Measurements from ENCODE around the gene PRPF6.

The PRPF6 gene

DNA sequence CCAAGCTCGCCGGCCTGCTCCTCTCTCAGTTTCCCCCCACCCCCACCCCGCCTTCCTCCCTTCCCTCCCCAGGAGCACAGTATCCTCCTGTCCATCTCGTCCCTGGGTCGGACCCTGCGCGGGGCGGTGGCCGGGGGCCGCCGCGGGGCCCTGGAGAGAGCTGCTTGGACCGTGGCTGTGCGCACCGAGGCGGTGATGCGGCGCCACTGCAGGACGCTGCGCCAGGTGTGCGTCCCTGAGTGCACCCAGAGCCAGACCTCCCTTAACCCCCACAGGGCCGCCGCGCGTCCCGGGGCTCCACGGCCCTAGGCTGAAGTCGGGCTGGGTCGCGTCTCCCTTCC is 57.3 kb downstream of the PRPF6 start:
- DNase-seq, result no peak

DNA sequence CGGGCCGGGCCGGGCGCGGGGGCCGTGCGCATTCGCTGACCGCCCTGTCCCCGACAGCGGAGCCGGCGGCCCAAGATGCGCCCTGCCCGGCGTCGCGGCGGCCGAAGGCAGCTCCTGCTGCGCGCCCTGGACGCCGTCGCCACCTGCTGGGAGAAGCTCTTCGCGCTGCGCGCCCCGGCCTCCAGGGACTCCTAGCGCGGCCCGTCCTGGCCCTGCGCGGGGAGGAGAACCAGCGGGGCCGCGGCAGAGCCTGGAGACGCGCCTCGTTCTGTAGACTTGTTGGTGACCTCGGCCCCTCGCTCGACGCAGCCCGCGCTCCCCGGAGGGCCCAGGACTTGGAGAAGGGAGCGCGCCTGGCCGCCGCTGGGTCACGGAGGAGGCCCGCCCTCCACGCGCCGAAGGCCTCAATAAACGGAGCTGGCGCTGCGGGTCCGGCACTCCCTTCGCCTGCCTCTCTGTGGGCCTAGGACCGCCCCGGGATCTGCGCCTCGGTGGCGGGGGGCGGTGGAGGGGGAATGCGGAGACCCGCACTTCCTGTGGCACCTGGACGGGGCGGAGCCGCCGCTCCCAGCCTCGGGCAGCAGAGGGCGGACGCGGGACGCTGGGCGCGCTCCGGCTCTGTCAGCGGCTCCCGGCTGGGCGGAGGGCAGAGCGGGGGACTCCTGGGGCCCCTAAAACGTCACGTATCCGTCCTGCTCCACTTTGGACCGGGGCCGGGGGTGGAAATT is 57.8 kb downstream of the PRPF6 start:
- peak; percentile 85 for DNase-seq

DNA sequence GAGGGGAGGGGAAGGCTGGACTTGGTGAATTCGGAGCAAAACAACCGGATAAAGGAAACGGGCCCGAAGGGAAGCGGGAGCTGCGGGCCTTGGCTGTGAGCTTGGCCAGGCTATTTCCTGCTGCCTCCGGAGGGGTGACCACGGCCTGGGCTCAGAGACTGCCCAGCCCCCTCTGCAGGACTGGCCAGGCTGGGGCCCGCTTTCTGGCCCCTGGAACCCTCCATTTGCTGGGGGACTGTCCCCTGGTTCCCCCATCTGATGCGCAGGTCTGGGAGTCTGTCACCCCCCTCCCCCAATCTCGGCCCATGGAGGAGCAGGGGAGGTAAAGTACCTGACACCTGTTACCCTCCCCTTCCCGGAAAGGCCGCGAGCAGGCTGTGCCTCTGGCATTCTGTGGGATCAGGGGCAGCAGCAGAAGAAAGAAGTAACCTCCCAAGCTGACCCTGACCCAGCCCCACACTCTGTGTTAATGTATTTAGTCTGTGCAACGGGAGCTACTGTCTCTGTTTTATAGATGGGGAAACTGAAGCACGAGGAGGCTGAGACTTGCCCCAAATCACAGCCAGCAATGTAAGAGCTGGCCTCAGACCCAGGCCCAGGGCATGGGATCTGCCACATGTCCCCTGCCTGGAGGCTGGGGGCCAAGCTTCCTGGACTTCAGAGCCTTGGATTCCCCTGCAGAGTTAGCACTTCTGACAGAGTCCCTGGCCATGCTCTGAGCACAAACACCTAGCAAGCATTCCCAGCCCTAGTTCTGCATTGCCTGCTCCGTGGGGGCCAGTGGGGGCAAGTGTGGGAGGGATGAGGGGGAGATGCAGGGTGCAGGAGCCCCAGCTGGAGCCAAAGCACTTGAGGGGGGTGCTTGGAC is 58.6 kb downstream of the PRPF6 start:
- no peak for DNase-seq

DNA sequence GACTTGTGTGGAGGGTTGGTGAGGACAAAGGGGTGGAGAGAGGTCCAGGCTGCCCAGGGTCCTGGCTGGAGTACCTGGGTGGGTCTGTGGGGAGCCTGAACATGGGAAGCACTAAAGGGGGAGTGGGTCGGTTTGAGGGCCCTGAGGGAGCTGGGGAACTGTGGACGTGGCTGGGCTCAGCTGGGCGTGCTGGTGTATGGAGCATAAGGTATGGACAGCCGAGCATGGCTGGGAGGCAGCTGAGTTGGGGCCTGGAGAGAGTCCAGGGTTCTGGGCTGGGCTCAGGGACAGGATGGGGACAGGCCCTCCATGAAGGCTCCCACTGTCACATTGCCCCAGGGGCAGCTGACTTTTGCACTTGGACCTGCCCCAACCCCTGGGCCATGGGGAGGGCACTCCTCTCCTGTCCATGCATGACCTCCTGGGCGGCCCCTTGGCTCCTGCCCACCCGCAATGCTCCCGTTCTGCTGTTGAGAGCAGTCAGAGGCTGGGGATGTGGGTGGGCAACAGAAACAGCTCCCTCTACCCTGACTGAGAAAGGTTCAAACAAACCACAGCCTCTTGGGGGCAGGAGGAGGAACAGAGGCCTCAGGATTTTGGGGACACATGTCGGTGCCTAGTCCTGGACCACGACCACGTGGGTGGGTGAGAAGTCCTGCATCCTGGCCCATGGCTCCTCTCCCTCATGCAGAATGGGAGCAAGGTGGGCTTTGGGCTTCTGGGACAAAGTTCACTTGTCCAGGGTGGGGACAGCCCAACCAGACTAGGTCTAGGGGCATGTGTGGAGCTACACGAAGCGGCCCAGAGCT is 59.5 kb downstream of the PRPF6 start:
- DNase-seq, result no peak

DNA sequence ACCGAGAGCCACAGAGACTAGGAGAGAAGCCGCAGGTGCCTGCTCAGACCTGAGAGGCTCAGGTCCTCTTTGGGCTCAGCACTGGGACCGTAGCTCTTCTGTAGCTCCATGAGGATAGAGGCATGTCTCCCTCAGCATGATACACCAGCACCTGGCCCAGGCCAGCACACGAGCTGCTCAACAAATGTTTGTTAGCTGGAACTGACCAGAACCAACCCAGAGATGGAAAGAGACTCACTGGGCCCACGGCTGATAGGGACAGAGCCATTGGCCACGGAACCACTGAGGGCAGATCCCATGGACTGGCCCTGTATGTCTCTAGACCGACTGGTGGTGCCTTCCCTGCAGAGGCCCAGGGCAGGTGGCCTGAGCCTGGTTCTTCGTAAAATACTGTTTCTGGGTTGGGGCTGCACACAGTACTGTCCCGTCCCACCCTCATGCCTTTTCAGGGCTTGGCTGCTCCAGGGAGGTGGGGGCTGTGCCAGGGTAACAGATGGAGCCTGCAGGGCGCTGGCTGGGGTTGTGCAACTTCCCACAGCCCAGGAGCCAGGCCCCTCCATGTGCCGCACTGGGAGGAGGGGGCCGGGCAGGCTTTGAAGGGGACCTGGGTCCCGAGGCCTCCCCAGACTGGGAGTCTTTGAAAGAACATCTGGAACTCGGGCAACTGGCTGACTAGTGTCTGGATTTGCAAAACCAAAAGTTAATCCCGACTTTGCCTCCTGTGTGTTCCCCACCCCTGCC is 60.3 kb downstream of the PRPF6 start:
- DNase-seq, result no peak

DNA sequence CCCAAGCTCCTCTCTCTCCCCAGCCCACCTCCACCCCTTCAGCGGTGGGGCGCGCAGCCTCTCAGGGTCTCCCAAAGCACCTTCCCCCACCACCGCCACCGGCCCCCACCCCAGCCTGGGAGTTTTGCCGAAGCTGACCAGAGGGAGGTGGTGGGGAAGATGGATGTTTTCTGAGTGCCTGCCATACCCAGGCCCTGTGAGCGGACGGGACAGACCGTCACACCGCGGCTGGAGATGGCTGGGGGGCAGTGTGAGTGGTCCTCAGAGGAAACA is 60.8 kb downstream of the PRPF6 start:
- DNase-seq, result no peak

DNA sequence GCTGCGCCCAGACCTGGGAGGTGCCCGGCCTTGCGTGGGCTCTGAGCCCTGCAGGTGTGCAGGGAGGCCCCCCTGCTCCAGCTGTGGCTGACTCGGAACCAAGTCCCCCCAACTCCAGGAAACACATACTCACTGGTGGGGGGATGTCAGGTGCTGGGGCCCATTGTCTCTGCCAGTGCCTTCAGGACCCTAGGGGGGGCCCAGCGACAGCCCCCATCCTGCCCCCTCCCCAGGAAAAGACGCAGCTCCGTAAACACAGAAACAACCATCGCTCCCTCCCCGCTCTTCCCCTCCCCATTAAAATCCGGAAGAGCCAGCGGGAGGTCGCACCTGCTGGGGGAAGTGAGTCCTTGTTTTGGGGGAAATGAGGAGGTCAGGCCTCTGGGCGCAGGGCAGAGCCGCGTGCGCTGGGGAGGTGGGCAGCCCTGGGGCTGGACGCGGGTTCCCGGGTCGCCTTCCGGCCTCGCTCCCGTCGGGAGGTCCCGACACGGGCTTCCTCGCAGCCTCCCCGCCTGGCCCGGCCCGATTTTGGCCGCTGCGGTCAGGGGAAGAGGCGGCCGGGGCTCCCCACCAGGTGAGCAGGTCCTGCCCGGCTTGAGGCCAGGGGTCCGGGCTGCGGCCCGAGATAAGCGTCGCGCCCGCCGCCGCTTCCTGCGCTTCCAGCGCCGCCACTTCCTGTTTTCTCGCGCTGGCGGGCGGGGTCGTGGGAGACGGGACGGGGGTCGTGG is 61.3 kb downstream of the PRPF6 start:
- DNase-seq, result no peak

DNA sequence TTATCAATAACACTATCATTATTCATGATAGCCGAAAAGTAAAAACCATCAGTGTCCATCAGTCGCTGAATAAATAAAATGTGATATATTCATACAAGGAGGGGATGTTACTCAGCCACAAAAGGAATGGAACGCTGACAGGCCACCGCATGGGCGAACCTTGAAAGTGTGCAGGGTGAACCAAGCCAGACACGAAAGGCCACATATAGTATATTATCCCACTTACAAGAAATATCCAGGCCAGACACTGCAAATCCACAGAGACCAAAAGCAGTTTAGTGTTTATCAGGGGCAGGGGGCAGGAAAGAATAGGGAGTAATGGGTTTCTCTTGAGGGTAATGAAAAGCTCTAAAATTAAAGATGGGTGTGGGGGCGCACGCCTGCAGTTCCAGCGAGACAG is 62.8 kb downstream of the PRPF6 start:
- DNase-seq, result no peak

DNA sequence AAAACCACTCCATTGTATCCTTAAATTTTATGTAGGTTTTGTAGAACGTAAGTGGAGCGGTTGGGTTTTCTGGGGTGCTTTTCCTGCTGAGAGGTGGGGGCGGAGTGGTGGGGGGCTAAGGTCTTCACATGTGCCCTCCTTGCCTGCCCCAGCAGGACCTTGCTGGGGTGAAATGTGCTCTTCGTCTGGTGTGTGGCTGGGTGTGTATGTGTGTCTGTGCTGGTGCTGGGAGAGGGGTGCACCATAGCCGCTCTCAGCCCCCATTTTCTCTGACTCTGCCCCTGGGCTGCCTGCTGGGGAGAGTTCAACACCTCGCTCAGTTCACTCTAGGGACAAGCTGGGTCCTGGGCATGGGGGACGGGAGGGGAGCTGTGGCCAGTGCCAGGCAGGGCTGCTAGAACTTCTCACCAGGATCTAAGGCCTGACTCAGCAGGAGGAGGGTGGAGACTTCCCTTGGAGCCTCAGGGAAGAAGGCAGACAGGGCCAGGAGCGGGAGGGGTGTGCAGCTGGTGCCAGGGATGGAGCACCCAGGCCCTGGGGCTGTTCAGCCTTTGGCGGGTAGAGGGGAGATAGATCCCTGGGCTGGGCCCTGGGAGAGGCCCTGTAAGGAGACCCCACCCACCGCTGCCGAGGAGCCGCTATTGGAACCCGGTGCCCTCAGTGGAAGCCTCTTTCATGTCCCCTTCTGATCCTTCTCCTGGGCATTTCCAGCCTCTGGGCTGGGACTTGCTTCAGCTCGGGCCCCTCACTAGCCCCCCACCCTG is 63.7 kb downstream of the PRPF6 start:
- DNase-seq, result no peak

DNA sequence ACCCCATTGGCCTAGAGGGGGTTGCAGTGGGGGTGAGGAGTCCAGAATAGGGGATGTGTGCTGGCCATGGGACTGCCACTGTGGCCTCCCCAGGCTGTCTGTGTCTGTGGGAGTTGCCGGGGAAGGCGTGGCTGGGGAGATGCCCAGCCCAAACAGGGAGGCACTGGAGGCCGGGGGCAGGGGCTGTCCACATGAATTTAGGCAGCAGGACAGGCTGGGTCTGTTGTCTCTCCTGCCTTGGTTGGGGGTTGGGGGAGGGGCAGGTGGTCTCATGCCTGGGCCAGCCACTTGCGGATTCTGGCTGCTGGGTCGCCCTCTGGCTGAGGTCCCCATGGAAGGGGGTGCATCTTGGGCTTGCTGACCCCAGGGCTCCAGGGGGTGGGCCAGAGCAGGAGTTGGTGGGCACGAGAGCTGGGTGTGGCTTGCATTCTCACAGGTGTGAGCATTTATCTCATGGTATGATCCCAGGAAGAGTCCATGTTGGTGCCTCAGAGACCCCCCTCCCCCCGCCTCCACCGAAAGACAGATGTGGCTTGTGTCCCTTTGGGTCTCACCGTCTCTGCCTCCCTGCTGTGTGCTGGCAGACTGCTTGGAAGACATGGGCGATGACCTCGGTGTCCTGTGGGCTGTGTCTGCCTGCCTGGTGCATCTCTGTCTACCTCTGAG is 64.5 kb downstream of the PRPF6 start:
- DNase-seq, result no peak

DNA sequence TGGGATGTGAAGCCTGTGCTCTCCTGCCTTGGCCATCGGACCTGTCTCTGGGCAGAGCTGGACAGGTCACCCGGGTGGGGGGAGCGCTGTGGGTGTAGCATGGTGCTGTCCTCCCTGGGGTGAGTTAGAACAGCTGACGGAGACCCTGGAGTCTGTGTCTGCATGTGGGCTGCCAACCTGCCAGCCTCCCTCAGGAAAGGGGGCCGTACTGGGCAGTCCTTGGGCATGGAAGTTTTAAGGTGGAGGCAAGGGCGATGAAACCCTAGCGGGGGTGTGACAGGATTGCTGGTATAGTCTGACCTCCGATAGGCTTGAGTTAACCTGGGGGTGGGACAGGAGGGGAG is 66.1 kb downstream of the PRPF6 start:
- DNase-seq, result no peak

DNA sequence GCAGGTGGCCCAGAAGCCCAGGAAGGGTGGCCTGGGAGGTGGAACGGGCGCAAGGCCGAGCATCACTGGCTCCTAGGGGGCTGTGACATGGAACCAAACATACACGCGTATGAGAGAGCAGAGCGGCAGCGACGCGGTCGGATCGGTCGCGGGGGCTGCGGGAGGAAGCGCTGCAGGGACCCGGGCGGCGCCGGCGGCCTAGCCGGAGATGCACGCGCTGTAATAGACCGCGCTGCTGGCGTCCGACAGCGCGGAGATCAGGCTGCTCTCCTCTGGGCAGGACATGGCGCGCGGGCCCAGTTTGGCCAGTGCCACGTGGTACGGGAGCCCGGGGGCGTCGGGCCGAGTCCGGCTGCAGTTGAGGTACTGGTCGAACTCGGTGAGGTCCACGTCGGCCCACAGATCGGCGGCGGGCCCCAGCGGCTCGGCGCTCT is 67.1 kb downstream of the PRPF6 start:
- DNase-seq, result no peak

DNA sequence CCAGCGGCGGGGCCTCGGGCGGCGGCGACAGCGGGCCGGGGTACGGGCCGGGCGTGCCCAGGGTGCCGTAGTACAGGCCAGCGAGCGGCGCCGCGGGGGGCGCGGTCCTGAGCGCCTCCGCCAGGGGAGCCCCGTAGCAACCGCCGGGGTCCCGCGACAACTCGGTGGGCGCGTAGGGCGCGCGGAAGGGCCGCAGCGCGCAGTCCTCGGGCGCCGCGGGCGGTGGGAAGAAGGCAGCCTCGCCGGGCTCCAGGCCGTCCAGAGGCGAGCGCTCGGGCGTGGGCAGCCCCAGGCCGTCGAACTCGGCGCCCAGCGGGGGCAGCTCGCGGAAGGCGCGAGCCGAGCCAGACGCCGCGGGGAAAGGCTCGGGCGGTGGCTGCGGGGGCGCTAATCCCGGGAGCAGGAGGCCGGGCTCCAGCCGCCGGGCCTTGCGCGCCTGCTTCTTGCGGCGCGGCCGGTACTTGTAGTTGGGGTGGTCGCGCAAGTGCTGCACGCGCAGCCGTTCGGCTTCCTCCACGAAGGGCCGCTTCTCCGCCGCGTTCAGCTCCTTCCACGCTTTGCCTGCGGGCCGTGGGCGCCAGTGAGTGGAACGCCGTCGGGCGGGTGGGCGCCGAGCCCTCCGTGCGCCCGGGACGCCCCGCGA is 67.6 kb downstream of the PRPF6 start:
- DNase-seq, result no peak

DNA sequence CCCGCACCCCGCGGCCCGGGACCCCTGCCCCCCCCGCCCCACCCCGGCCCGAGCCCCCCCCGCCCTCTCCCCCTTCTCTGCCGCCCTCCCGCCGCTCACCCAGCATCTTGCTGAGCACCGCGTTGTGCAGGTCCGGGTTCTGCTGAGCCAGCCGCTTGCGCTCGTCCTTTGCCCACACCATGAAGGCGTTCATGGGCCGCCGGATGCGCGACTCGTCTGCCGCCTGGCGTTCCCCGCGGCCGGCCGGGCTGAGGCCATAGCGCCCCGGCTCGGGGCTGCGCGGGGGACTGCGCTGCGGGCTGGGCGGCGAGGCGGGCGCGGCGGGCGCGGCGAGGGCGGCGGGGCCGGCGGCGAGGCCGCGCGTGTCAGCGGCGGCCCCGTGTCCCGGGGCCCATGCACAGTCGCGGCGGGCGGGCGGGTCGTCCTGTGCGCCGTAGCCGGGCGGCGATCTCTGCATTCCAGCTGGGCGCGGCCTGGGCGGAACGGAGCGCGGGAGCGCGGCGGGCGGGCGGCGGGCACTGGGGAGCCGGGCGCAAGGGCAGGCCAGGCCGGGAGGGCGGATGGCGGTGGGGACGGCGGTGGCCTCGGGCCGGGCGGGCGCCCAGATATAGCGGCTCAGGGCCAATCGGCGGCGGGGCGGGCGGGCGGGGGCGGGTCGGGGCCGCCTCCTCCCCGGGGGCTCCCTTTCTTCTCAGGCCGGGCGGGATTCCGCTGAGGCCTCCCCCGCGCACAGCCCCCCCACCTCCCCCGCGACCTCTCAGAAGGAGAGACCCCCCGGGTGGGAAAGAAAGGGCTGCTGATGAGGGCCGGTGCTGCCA is 68.3 kb downstream of the PRPF6 start, which contains the start of gene SOX18:
Gene SOX18 (minus strand): TSS at position 580 of the 818 bp plus-strand sequence. CDS start 123 bp downstream, at position 457.
- DNase-seq, result no peak

DNA sequence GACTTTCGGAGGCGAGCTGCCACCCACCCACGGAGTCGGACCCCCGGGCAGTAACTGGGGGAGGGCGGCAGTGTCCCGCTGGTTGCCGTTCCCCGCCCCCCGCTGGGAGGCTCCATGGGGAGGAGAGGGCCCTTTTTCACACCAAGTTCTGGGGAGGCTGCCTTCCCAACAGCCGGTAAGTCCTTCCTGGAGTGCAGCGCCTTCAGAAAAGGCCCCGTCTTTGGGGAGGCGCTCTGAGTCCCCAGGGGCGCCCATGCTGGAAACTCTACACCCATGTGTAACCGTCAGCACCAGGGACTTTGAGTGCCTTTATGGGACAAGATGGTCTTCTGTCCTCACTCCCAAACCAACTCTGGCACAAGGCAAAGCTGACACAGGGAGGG is 68.9 kb downstream of the PRPF6 start:
- no peak for DNase-seq

DNA sequence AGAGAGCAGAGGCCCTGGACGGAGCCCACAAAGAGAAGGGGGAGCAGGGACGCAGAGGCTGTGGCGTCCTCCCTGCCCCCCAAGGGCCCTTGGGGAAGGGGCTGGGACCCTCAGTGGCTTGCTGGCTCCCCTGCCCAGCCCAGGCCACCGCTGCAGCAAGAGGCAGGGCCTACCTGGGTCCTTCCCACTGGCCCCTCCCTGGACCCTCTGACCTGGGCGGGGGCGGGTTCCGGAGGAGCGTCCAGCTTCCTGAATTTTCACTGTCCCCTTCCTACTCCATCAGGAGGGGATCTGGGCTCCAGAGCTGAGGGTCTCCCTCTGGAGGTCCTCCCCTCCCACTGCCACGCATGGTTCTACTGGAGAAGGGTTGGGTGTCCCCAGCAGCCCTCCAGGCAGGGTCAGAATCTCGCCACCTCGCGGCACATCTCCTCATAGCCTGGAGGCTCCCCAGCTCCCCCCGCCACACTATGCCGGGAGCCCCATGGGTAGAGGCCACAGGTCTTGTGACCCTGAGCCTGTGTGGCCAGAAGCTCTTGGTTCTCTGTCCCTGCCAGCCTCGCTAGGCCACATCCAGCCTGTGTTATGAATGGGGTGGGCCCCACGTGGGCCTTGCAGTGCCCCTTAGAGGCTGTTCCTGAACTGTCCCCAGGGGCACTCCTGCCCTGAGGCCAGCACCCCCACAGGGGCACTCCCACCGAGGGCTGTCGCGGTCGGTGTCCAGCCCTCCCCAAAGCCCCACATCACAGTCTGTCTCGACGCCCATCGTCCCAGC is 69.5 kb downstream of the PRPF6 start:
- no peak for DNase-seq

DNA sequence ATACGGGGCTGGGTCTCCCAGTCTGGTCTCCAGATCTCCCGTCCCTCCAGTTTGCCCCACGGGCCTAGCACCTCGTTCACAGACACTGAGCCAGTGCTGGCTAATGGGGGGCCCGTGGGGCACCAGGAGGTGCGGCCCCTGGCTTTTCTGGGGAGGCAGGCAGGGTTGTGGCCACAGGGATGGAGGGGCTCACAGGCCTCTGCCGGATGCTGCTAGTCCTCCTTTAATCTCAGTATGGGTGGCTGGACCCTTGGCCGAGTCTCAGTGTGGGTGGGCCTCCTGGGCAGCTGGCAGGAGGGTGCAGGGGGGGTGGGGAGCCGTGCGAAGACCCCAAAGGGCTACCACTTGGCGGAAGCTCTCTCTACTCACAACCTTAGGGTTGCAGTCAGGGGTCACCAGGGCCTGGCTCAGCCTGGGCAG is 70.1 kb downstream of the PRPF6 start:
- DNase-seq, result no peak

DNA sequence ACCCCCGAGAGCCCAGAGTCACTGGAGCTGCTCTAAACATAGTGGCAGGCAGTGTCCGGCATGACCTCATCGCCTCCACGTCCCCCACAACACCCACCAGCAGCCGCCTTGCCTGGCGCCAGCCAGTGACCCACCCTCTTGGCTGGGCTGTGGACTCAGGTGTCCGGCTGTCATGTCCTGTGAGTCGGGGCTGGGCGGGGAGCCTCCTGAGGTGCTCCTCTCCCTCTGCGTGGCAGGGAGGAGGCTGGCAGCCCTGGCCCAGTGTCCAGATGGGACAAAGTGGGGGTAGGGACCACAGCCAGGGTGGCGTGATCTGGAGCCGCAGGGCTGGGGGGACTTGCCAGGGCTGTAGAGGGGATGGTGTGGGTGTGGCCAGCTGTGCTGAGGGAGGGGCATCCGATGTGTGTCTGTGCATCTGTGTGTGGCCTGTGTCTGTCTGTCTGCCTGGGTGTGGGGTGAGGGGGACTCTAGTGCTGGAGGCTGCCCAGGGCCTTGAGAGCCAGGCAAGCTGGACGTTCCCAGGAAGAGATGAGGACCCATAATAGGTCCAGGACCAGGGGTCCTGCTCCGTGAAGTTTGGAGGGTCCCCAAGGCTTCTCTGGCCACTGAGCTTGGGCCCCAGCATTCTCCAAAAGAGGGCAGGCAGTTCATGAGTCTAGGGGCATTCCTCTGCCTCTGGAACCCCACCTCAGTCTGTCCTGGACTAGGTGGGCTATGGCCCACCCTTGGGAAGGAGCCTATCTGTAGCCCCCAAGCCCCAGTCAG is 70.8 kb downstream of the PRPF6 start:
- DNase-seq, result no peak

All from activated T-cell treated with anti-CD3 and anti-CD28 coated beads, Interleukin-2, amount 50 U/mL, for 1 hour (primary cell).